AG10803 (cell line): ENCODE measurements around the gene TVP23A.
A peak's percentile ranks its signal among the peaks of the same experiment; 100 is the strongest.
"Not testable (repeated sequence)": the region's sequence is repeated elsewhere in the genome, so short reads cannot be mapped to it uniquely, and the experiment has no call there.

Experiments
- DNase-seq: peaks from one replicate; pipeline ENCODE4 v3.0.0; 2010; ENCODE audit warnings: low read depth
- H3K4me3 ChIP-seq: 2 replicates; pipeline ENCODE4 v1.5.1; 2011; ENCODE audit warnings: mild to moderate bottlenecking, low read length, control low read depth
- CTCF ChIP-seq: conservative IDR thresholded peaks from 2 replicates; pipeline ENCODE4 v1.5.1; 2011; ENCODE audit warnings: mild to moderate bottlenecking, low read length, control low read depth, inconsistent platforms

Gene TVP23A

GRCh38 chr16:10745841-10746240, 72.8 kb downstream of the TVP23A start:
- no peak overlapping the region for H3K4me3 ChIP-seq
- no peak for DNase-seq
- no peak for TF ChIP-seq CTCF

GRCh38 chr16:10744370-10745030, 74.1 kb downstream of the TVP23A start:
- DNase-seq: peak; percentile 61
- peak overlapping the region; percentile 56 for H3K4me3 ChIP-seq
- TF ChIP-seq CTCF: no peak

- H3K4me3 ChIP-seq: peak within 1 kb of the TSS; percentile 82
- TF ChIP-seq CTCF: no peak
- peak; percentile 99 for DNase-seq
These were observed 74.8 kb downstream of the TVP23A start, which contains the start of gene NUBP1 for GRCh38 chr16:10743610-10744369. Gene NUBP1, plus strand, starts transcription at chr16:10743842. Its CDS starts 22 bp downstream, at chr16:10743864.

- TF ChIP-seq CTCF: no peak
These were observed 75.4 kb downstream of the TVP23A start for GRCh38 chr16:10743227-10743609.

GRCh38 chr16:10741844-10742243, 76.8 kb downstream of the TVP23A start:
- peak; percentile 31 for DNase-seq
- TF ChIP-seq CTCF: no peak
- H3K4me3 ChIP-seq: no peak overlapping the region

More at GRCh38 chr16:10743227-10743609, 75.4 kb downstream of the TVP23A start:
- H3K4me3 ChIP-seq: peak overlapping the region; percentile 82
- no peak for DNase-seq

- not testable (repeated sequence) for H3K4me3 ChIP-seq, DNase-seq
These were observed 77.3 kb downstream of the TVP23A start for GRCh38 chr16:10741249-10741648.

- no peak for TF ChIP-seq CTCF
These were observed 77.8 kb downstream of the TVP23A start for GRCh38 chr16:10740845-10741208.

More at GRCh38 chr16:10740845-10741208, 77.8 kb downstream of the TVP23A start:
- no peak overlapping the region for H3K4me3 ChIP-seq
- DNase-seq: no peak
